Measurements from ENCODE around the gene KCNMA1.

The KCNMA1 gene

GRCh38 chr10:77548671-77549070 lies 88.9 kb downstream of the KCNMA1 start:
- DNase-seq (ENCODE audit: low read depth, low spot score), result no peak

GRCh38 chr10:77548157-77548556 lies 89.5 kb downstream of the KCNMA1 start:
- H3K4me3 ChIP-seq (ENCODE audit: low read length), result no peak overlapping the region
- no peak for DNase-seq (ENCODE audit: low read depth, low spot score)

More at GRCh38 chr10:77548671-77549070, 88.9 kb downstream of the KCNMA1 start:
- no peak overlapping the region for H3K4me3 ChIP-seq (ENCODE audit: low read length)

- DNase-seq (ENCODE audit: low read depth, low spot score), result no peak
- H3K4me3 ChIP-seq (ENCODE audit: low read length), result no peak overlapping the region
Measured at GRCh38 chr10:77547307-77548050, 90.1 kb downstream of the KCNMA1 start.

DNA sequence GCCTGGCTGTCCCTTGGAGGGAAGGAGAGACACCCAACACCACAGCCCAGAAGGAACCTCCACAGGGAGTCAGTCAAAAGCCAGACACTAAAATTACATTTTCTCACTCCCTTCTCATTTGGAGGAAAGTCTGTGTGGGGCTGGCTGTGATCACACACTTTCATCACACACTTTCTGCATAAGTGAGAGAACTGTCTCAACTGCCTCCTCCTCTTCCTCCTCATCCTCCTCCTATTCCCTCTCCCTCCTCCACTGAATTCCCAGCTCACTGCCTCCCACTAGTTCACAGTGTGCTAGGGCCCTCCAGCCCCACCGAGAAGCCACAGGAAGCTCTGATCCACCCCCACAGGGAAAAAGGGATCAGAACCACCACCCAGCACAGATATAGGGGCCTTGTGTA lies 91.6 kb downstream of the KCNMA1 start:
- no peak for DNase-seq (ENCODE audit: low read depth, low spot score)

DNA sequence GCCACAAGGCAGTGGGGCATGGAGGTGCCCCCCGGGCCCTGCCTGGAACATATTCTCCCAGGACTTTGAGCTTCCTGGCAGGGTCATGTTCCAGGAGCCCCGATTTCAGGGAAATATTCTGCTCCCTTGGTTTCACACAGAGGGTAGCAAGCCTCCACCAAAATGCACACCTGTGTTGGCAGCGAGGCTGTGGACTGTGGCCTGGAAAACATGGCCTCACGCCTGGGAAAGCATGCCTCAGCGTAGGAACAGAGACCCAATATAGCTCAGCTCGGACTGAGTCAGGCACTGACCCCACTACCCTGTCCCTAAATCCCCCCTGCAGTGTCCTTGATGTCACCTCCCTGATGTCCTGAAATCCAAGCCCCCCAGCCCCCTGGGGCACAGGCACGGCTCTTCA lies 92.0 kb downstream of the KCNMA1 start:
- H3K4me3 ChIP-seq (ENCODE audit: low read length), result no peak overlapping the region
- DNase-seq (ENCODE audit: low read depth, low spot score), result no peak

More for the DNA sequence above, 91.6 kb downstream of the KCNMA1 start:
- H3K4me3 ChIP-seq (ENCODE audit: low read length), result no peak overlapping the region

GRCh38 chr10:77544617-77545016 lies 93.0 kb downstream of the KCNMA1 start:
- no peak for DNase-seq (ENCODE audit: low read depth, low spot score)
- H3K4me3 ChIP-seq (ENCODE audit: low read length), result no peak overlapping the region

- no peak for DNase-seq (ENCODE audit: low read depth, low spot score)
- H3K4me3 ChIP-seq (ENCODE audit: low read length), result no peak overlapping the region
Measured at GRCh38 chr10:77542710-77543259, 94.8 kb downstream of the KCNMA1 start.

DNA sequence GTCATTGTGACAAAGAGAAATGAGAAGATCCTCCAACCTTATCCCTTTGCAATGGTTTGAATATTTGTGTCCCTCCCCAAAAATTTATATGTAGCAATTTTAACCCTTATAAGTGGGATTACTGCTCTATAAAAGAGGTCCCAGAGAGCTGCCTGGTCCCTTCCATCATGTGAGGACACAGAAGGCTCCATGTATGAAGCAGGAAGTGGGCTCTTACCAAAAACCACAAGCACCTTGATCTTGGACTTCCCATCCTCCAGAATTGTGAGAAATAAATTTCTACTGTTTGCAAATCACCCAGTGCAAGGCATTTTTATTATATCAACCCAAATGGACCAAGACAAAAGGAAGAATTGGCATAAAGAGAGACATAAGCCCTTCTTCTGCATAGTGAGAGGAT lies 95.7 kb downstream of the KCNMA1 start:
- DNase-seq (ENCODE audit: low read depth, low spot score), result peak; percentile 64
- H3K4me3 ChIP-seq (ENCODE audit: low read length), result no peak overlapping the region

DNA sequence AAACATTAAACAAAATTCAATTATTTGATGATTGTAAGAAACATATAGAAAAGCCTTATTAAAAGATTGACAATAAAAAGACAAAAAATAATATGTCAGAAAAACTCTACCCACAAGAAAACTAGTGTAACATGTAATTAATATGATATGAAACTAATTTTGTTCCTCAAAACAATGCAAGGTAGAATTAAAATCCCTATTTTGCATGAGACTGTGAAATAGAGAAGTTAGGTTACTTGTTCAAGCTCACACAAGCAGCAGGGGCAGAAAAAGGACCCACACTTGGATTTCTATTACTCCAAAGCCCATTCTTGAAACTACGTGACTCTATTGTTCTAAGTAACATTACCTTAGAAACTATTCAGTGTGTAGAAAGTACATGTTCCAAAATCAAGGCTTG lies 96.4 kb downstream of the KCNMA1 start:
- DNase-seq (ENCODE audit: low read depth, low spot score), result no peak

GRCh38 chr10:77539147-77539935 lies 98.3 kb downstream of the KCNMA1 start:
- no peak for DNase-seq (ENCODE audit: low read depth, low spot score)
- H3K4me3 ChIP-seq (ENCODE audit: low read length), result no peak overlapping the region

More for the DNA sequence above, 96.4 kb downstream of the KCNMA1 start:
- no peak overlapping the region for H3K4me3 ChIP-seq (ENCODE audit: low read length)

DNA sequence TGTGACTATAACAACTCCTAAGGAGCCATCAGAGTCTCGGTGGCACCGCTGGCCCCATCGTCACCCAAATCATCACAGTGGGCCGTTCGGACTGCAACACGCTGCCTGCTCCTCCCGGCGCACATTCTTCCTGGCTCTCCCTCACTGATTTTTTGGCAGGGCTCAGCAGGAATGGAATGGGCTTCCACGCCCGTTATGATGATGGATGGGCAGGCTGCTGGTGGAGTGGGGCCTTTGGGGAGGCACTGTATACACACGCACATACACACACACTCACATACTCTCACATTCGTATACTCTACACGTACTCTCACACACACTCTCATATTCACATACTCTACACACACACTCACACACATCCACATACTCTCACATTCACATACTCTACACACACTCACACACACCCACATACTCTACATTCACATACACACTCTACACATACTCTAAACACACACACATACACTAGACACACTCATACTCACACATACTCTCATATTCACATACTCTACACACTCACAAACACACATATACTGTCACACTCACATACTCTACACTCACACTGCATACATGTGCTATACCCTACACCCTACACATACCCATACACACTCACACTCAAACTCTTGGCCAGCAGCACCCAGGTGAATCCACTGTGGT lies 99.8 kb downstream of the KCNMA1 start:
- no peak for DNase-seq (ENCODE audit: low read depth, low spot score)
- no peak overlapping the region for H3K4me3 ChIP-seq (ENCODE audit: low read length)

DNA sequence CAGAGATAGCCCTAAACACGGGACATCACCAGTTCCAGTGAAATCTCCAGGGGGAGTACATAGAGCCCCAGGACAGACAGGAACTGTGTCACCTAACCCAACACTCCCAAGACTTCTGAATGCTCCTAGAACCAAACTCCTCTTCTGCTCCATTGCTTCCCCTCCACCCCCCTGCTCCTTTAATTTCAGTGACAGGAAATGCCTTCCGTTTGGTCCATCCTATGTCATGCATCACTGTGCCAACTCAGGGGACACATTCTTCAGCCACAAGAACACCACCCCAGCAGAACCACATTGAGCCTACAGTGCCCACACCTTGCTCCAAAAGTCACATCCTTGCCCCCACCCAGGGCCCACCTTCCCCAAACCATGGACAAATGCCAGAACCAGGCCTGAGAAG lies 100.5 kb downstream of the KCNMA1 start:
- H3K4me3 ChIP-seq (ENCODE audit: low read length), result no peak overlapping the region
- no peak for DNase-seq (ENCODE audit: low read depth, low spot score)

DNA sequence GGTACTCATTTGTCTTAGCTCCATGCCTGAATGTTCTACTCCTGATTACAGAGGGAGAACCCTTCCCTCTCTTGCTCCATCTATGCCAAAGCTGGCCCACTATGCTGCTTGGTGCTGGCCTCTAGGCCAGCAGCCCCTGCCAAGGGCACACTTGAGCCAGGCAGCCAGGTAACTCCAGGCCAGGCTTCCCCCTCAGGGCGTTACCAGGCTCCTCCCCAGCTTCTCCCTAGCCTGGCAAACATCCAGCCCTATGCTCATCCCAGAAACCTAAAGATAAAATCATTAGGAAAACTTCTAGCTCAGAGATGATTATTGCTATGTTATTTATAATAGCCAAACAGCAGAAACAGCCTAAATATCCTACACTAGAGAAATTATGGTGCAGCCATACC lies 103.7 kb downstream of the KCNMA1 start:
- no peak overlapping the region for H3K4me3 ChIP-seq (ENCODE audit: low read length)
- no peak for DNase-seq (ENCODE audit: low read depth, low spot score)

DNA sequence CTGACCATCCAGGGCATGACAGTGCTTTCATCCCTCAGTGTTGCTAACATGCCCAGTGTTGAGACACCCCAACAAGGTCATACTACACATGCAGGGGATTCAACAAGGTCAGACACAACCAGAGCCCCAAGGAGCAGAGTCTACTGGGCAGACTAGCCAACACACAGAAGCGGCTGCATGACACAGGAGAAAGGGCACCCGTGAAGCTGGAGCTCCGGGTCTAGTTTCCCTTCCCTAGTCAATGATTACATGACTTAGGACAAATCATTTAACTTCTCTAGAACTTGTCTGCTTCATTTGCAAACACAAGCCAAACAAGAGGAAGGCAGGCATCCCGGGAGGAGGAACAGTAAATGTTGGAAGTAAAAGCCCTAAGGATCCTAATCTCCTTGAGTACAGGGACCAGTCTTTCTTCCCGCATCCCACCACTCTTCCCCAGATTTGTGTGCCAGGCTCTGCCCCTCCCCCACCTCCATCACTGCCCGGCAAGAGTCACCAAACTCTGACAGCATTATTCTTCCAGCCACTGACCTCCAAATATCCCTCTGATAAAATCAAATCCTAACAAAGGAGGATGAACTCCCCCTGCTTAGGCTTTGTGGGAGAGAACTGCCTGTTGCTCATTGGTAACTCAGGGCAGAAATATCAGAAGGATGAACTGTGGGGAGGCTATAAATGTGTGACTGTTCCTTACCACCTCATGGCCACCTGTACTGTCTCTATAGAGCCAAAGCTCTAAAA lies 104.3 kb downstream of the KCNMA1 start:
- no peak overlapping the region for H3K4me3 ChIP-seq (ENCODE audit: low read length)

DNA sequence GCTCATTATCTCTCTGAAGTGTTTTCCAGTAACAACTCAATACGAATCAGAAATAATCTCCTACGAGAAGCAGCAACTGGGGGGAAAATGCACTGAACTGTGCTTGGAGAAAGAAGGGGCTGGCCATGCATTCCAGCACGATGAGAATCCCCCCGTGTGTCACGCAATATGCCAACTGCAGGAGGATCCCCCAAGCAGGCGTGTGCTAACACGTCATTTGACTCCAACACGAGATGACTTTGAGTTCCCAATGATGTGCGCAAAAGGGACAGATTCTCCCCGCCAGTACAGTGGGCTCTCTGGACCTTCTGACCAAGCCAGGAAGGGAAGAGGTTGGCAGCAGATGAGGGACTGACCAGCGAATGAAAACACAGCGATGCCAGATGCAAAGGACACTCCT lies 105.5 kb downstream of the KCNMA1 start:
- no peak for DNase-seq (ENCODE audit: low read depth, low spot score)
- H3K4me3 ChIP-seq (ENCODE audit: low read length), result no peak overlapping the region

More for the DNA sequence above, 104.3 kb downstream of the KCNMA1 start:
- no peak for DNase-seq (ENCODE audit: low read depth, low spot score)

DNA sequence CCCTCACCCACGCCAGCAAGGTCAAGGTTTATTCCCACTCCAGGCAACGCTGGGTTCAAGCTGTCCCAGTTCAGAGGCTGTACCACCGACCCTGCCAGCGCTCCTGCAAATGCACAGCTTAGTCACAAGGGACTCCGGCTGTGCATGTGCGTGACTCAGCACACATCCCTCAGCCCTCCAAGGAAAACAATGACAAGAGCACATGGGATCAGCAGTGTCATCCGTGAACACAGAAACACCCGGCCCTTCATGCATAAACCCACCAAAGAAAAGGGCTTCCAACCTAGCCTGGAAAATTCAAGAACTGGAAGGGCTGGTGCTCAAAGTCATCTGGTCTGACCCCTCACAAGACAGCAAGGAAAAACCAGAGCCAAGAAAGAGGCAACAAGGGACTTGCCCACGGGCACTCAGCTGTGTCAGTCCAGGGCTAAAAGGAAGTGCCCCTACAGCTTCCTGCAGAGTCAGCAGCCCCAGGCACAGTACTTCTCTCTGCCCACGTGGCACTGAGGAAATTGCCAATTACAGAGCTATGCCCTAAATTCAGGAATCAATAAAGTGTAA lies 106.1 kb downstream of the KCNMA1 start:
- H3K4me3 ChIP-seq (ENCODE audit: low read length), result no peak overlapping the region
- no peak for DNase-seq (ENCODE audit: low read depth, low spot score)

- no peak overlapping the region for H3K4me3 ChIP-seq (ENCODE audit: low read length)
- no peak for DNase-seq (ENCODE audit: low read depth, low spot score)
Measured at GRCh38 chr10:77530011-77530410, 107.6 kb downstream of the KCNMA1 start.

DNA sequence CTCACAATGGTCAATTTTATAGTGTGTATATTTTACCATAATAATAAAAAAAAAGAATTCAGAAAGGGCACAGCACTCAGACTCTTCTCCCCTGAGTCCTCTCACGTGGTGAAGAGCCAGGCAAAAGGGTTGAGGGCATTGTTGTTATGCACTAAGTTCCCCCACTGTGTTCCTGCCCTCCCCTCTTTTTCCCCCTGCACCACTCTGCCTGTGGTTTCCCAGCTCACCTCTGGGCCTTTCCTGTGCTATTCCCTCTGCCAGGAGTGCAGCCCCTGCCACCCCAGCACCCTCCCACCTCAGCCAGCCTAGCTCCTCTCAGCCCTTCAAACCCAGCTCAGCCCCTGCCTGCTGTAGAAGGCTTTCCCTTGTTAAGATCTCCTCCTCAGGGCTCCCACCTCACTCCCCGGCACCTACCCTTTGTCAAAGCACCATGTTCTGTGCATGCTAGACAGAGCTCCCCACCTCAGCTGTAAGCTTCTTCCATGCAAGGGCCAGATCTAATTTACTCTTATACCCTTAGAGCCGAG lies 108.5 kb downstream of the KCNMA1 start:
- no peak overlapping the region for H3K4me3 ChIP-seq (ENCODE audit: low read length)
- no peak for DNase-seq (ENCODE audit: low read depth, low spot score)

DNA sequence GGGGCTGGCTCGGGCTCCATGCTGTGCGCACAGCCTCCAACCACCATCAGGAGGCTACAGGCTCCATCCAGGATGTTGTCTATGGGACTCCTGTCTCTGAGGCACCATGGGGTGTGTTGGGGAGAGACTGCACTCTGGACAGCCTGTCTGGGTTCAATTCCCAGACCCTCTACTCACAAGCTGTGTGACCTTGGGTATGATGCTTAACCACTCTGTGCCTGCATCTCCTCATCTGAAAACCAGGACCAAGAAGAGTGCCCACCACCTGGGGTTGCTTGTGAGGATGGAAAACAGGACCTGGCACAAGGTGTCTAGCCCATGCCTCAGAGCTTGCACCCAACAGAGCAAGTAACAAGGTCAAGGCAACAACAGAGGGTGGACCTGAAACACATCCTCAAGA lies 109.8 kb downstream of the KCNMA1 start:
- no peak overlapping the region for H3K4me3 ChIP-seq (ENCODE audit: low read length)

More for the DNA sequence above, 109.8 kb downstream of the KCNMA1 start:
- no peak for DNase-seq (ENCODE audit: low read depth, low spot score)

All from Jurkat, Clone E6-1 (cell line).